ENCODE measurements around the gene NCKIPSD. TPM values are rescaled to one million over a fixed set of nuclear protein-coding genes. Genes with fewer than 3 reads are reported as not detected.
A peak's percentile ranks its signal among the peaks of the same experiment; 100 is the strongest.

NCKIPSD gene
- total RNA-seq, 2 experiments from 2014 or later, result 56.5 to 57.1 TPM

- H3K27ac Mint-ChIP-seq, result no peak overlapping the region
- H3K36me3 Mint-ChIP-seq (ENCODE audit: low read depth), result peaks cover 46% of the 10 kb centered on the region
- no peak overlapping the region for H3K4me3 Mint-ChIP-seq
- POLR2A ChIA-PET, result no interaction called here
- H3K4me1 Mint-ChIP-seq (ENCODE audit: low read depth), result peaks cover 2% of the 10 kb centered on the region
- CTCF ChIA-PET, result interaction anchor here (1.7 kb wide), 1 partner anchor 9 kb away, joined by 7 read pairs; the partner anchor contains the start of gene NCKIPSD
- no peak for DNase-seq
- ATAC-seq, result no peak
- H3K27me3 Mint-ChIP-seq (ENCODE audit: low read depth), result no peaks in the 10 kb centered on the region
- no peaks in the 10 kb centered on the region for H3K9me3 Mint-ChIP-seq (ENCODE audit: insufficient read depth)
Measured at GRCh38 chr3:48695393-48695753, 9.7 kb upstream of the NCKIPSD start.

DNA sequence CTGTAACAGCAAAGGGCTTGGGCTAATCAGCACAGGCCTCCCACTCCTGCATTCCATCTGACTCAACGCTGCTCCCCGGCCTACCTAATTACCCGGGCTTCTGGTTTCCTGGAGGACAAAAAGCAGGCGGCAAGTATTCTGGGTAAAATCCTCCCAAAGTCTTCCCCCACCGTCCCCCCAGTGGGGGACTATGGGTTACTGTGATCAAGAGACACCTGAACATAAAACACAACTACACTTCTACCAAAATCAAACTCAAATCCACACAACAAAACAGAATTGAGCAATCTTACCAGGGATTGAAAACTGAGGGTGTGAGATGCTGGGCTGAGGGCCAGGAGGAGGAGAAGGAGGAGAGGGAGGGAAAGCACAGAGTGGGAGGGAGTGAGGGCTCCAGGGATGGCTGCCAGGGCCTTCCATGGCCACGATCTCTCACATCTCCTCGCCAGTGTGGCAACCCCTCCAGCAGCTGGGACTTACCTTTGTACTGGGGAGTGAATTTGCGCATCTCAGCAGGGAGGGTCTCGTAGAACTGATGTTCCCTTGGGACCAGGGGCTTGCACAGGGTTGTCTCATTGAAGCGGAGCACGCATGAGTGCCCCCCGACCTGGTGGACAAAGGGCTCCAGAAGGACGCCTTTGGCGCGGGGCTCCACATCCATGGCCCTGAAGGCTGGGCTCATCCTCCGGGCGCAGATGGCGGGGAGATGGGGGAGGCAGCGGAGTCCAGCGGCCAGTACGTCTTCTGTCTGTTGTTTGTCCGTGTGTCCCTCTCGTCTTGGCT lies 9.1 kb upstream of the NCKIPSD start:
- Mint-ChIP-seq H3K4me1 (ENCODE audit: low read depth) (peaks cover 2% of the 10 kb centered on the region), H3K9me3 (ENCODE audit: insufficient read depth) (no peaks in the 10 kb centered on the region), H3K27me3 (ENCODE audit: low read depth) (no peaks in the 10 kb centered on the region), H3K4me3 (no peak overlapping the region), H3K36me3 (ENCODE audit: low read depth) (peaks cover 49% of the 10 kb centered on the region), H3K27ac (peak overlapping the region; percentile 41)
- ChIA-PET POLR2A (no interaction called here), CTCF (interaction anchor here (1.7 kb wide), 1 partner anchor 9 kb away, joined by 7 read pairs; the partner anchor contains the start of gene NCKIPSD)
- ATAC-seq (no peak), DNase-seq (no peak)

DNA sequence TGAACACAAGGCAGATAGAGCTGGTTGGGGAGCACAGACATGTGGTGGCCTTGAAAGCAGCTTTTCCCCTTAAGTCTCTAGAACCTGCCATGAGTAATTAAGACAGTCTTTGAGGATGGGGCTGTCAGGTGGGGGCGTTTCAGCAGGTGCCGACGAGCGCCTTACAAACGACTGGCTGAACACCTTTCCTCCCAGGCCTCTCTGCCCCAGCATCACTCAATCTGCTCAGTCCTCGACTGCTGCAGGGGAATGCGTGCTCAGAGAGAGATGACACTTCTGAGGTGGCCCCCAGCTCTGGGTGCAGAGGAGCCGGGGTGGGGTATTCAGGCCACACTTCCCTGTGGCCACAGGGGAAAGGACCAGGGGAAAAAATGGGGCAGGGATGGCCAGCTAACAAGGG lies 8.1 kb upstream of the NCKIPSD start:
- POLR2A ChIA-PET, result no interaction called here
- ATAC-seq (no peak), DNase-seq (no peak)
- CTCF ChIA-PET, result interaction anchor here (1.2 kb wide), 1 partner anchor 9 kb away, joined by 4 read pairs; no protein-coding TSS in a partner anchor
- Mint-ChIP-seq H3K4me1 (ENCODE audit: low read depth) (no peaks in the 10 kb centered on the region), H3K4me3 (no peak overlapping the region), H3K9me3 (ENCODE audit: insufficient read depth) (no peaks in the 10 kb centered on the region), H3K36me3 (ENCODE audit: low read depth) (peaks cover 47% of the 10 kb centered on the region), H3K27me3 (ENCODE audit: low read depth) (no peaks in the 10 kb centered on the region), H3K27ac (no peak overlapping the region)

DNA sequence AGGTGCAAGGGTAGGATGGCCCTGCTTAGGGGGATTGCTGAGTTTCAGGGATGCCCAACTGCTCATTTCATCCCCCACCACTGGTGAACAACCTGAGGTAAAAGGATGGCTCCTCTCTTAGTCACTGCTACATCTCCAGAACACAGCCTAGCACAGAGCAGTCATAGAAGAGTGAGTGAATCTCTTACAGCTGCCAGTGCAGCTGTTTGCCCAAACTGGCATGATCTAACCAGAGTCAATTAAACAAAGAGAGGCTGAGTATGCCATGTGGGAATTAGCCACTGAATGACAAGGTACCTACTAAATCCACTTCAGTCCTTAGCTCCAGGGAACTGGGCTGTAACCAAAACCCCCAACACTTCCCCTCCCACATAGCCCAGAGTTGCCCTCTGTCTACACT lies 6.8 kb upstream of the NCKIPSD start:
- peaks cover 53% of the 10 kb centered on the region for H3K36me3 Mint-ChIP-seq (ENCODE audit: low read depth)
- no peaks in the 10 kb centered on the region for H3K9me3 Mint-ChIP-seq (ENCODE audit: insufficient read depth)
- ChIA-PET CTCF (interaction anchor here (0.8 to 1.2 kb wide), 2 partner anchors 8 to 257 kb away, joined by 3 to 4 read pairs; no protein-coding TSS in a partner anchor), POLR2A (interaction anchor here (1.3 kb wide), 1 partner anchor 24 kb away, joined by 5 read pairs; the partner anchor contains the start of gene IP6K2)
- no peak for DNase-seq
- H3K27me3 Mint-ChIP-seq (ENCODE audit: low read depth), result no peaks in the 10 kb centered on the region
- ATAC-seq, result no peak
- no peaks in the 10 kb centered on the region for H3K4me1 Mint-ChIP-seq (ENCODE audit: low read depth)
- H3K4me3 Mint-ChIP-seq, result no peak overlapping the region
- no peak overlapping the region for H3K27ac Mint-ChIP-seq

GRCh38 chr3:48690846-48691458 lies 5.2 kb upstream of the NCKIPSD start:
- Mint-ChIP-seq H3K27ac (no peak overlapping the region), H3K27me3 (ENCODE audit: low read depth) (no peaks in the 10 kb centered on the region), H3K36me3 (ENCODE audit: low read depth) (peaks cover 55% of the 10 kb centered on the region), H3K9me3 (ENCODE audit: insufficient read depth) (no peaks in the 10 kb centered on the region), H3K4me3 (no peak overlapping the region), H3K4me1 (ENCODE audit: low read depth) (peaks cover 8% of the 10 kb centered on the region)
- DNase-seq, result no peak
- ChIA-PET CTCF (no interaction called here), POLR2A (no interaction called here)
- no peak for ATAC-seq

- peaks cover 47% of the 10 kb centered on the region for H3K36me3 Mint-ChIP-seq (ENCODE audit: low read depth)
Measured at GRCh38 chr3:48689384-48689783, 3.7 kb upstream of the NCKIPSD start.

GRCh38 chr3:48688737-48689075 lies 3.0 kb upstream of the NCKIPSD start:
- Mint-ChIP-seq H3K9me3 (ENCODE audit: insufficient read depth) (no peaks in the 10 kb centered on the region), H3K36me3 (ENCODE audit: low read depth) (peaks cover 50% of the 10 kb centered on the region), H3K4me1 (ENCODE audit: low read depth) (peaks cover 22% of the 10 kb centered on the region), H3K27ac (no peak overlapping the region), H3K27me3 (ENCODE audit: low read depth) (no peaks in the 10 kb centered on the region), H3K4me3 (no peak overlapping the region)
- DNase-seq (no peak), ATAC-seq (no peak)
- ChIA-PET POLR2A (interaction anchor here (0.7 kb wide), 1 partner anchor 22 kb away, joined by 3 read pairs; no protein-coding TSS in a partner anchor), CTCF (interaction anchor here (1.0 kb wide), 1 partner anchor 25 kb away, joined by 3 read pairs; no protein-coding TSS in a partner anchor)

More at GRCh38 chr3:48689384-48689783, 3.7 kb upstream of the NCKIPSD start:
- Mint-ChIP-seq H3K4me1 (ENCODE audit: low read depth) (peaks cover 15% of the 10 kb centered on the region), H3K27ac (no peak overlapping the region), H3K4me3 (no peak overlapping the region), H3K9me3 (ENCODE audit: insufficient read depth) (no peaks in the 10 kb centered on the region), H3K27me3 (ENCODE audit: low read depth) (no peaks in the 10 kb centered on the region)
- ChIA-PET CTCF (interaction anchor here (1.3 kb wide), 1 partner anchor 50 kb away, joined by 3 read pairs; no protein-coding TSS in a partner anchor), POLR2A (interaction anchor here (0.6 kb wide), 1 partner anchor 15 kb away, joined by 4 read pairs; no protein-coding TSS in a partner anchor)
- DNase-seq (no peak), ATAC-seq (no peak)

DNA sequence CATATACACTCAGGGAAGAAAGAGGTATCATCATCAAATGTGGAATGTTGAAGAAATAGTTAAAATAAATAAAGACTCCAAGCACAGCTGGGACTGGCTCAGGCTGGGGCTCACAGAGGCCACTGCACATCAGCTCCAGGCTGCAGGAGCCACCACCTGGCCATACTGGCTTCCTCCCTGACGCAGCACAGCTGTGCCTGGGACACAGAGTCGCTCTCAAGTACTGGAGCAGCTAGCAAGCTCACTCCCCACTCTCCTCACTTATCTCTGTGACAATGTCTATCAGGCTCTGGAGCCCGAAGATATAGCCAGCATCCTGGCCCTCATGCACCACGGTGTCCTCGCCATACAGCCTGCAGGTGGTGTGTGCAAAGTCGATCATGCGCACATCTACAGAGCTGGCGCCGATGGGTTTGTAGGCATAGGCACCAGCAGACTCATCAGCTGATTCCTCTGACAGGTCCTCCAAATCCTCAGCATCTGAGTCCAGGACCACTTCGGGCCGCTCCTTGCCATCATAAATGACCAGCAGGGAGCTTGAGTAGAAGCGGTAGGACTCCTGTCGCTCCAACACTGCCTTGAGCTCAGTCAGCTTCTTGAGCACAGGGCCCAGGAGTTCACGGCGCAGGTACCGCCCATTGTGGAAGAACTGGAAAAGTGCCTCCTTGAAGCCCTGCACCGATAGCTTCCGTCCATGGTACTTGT lies 2.5 kb upstream of the NCKIPSD start:
- CTCF ChIA-PET, result interaction anchor here (1.0 kb wide), 1 partner anchor 24 kb away, joined by 3 read pairs; no protein-coding TSS in a partner anchor
- POLR2A ChIA-PET, result interaction anchor here (0.5 to 0.7 kb wide), 2 partner anchors 22 to 262 kb away, joined by 3 read pairs; no protein-coding TSS in a partner anchor
- no peak overlapping the region for H3K4me3 Mint-ChIP-seq
- H3K36me3 Mint-ChIP-seq (ENCODE audit: low read depth), result peaks cover 51% of the 10 kb centered on the region
- H3K4me1 Mint-ChIP-seq (ENCODE audit: low read depth), result peaks cover 26% of the 10 kb centered on the region
- no peaks in the 10 kb centered on the region for H3K27me3 Mint-ChIP-seq (ENCODE audit: low read depth)
- H3K9me3 Mint-ChIP-seq (ENCODE audit: insufficient read depth), result no peaks in the 10 kb centered on the region
- DNase-seq (no peak), ATAC-seq (no peak)
- no peak overlapping the region for H3K27ac Mint-ChIP-seq

GRCh38 chr3:48687220-48687678 lies 1.5 kb upstream of the NCKIPSD start:
- DNase-seq (no peak), ATAC-seq (no peak)
- H3K9me3 Mint-ChIP-seq (ENCODE audit: insufficient read depth), result no peaks in the 10 kb centered on the region
- H3K27me3 Mint-ChIP-seq (ENCODE audit: low read depth), result no peaks in the 10 kb centered on the region
- ChIA-PET CTCF (interaction anchor here (1.7 to 2.0 kb wide), 4 partner anchors 30 to 286 kb away, joined by 4 to 10 read pairs (median 6); partner anchors contain the start of genes SLC25A20 and SLC26A6), POLR2A (no interaction called here)
- H3K4me3 Mint-ChIP-seq, result no peak overlapping the region
- H3K27ac Mint-ChIP-seq, result peak overlapping the region; percentile 34
- H3K4me1 Mint-ChIP-seq (ENCODE audit: low read depth), result peaks cover 32% of the 10 kb centered on the region
- peaks cover 52% of the 10 kb centered on the region for H3K36me3 Mint-ChIP-seq (ENCODE audit: low read depth)

GRCh38 chr3:48686538-48687219 lies 964 bp upstream of the NCKIPSD start:
- H3K27me3 Mint-ChIP-seq (ENCODE audit: low read depth), result no peaks in the 10 kb centered on the region
- H3K4me1 Mint-ChIP-seq (ENCODE audit: low read depth), result peaks cover 32% of the 10 kb centered on the region
- H3K9me3 Mint-ChIP-seq (ENCODE audit: insufficient read depth), result no peaks in the 10 kb centered on the region
- ChIA-PET CTCF (interaction anchor here (0.7 to 2.0 kb wide), 20 partner anchors 9 to 364 kb away, joined by 3 to 11 read pairs (median 4); partner anchors contain the start of genes CCDC51, CELSR3, PRKAR2A and SLC25A20), POLR2A (interaction anchor here (1.2 kb wide), 1 partner anchor 31 kb away, joined by 4 read pairs; the partner anchor contains the start of gene IP6K2)
- ATAC-seq (no peak), DNase-seq (no peak)
- H3K4me3 Mint-ChIP-seq, result peak overlapping the region; percentile 83
- H3K27ac Mint-ChIP-seq, result peak overlapping the region; percentile 86
- peaks cover 54% of the 10 kb centered on the region for H3K36me3 Mint-ChIP-seq (ENCODE audit: low read depth)

GRCh38 chr3:48685293-48685602 lies 467 bp downstream of the NCKIPSD start:
- peaks cover 39% of the 10 kb centered on the region for H3K4me1 Mint-ChIP-seq (ENCODE audit: low read depth)

More at GRCh38 chr3:48685293-48685602, 467 bp downstream of the NCKIPSD start:
- peak overlapping the region; percentile 86 for H3K27ac Mint-ChIP-seq
- peaks cover 57% of the 10 kb centered on the region for H3K36me3 Mint-ChIP-seq (ENCODE audit: low read depth)
- H3K27me3 Mint-ChIP-seq (ENCODE audit: low read depth), result no peaks in the 10 kb centered on the region
- H3K9me3 Mint-ChIP-seq (ENCODE audit: insufficient read depth), result no peaks in the 10 kb centered on the region
- CTCF ChIA-PET, result interaction anchor here (1.0 to 2.0 kb wide), 20 partner anchors 8 to 306 kb away, joined by 3 to 11 read pairs (median 4); partner anchors contain the start of genes CELSR3, SLC25A20 and SLC26A6
- DNase-seq (no peak), ATAC-seq (no peak)
- H3K4me3 Mint-ChIP-seq, result peak overlapping the region; percentile 83
- POLR2A ChIA-PET, result interaction anchor here (0.6 to 1.2 kb wide), 3 partner anchors 17 to 32 kb away, joined by 3 to 6 read pairs (median 4); partner anchors contain the start of gene IP6K2
